ENCODE data around the gene ACD. TPM values are rescaled to one million over a fixed set of nuclear protein-coding genes. Genes with fewer than 3 reads are reported as not detected.

Gene ACD
- total RNA-seq, 1 experiment from 2014 or later: 41.3 TPM

DNA sequence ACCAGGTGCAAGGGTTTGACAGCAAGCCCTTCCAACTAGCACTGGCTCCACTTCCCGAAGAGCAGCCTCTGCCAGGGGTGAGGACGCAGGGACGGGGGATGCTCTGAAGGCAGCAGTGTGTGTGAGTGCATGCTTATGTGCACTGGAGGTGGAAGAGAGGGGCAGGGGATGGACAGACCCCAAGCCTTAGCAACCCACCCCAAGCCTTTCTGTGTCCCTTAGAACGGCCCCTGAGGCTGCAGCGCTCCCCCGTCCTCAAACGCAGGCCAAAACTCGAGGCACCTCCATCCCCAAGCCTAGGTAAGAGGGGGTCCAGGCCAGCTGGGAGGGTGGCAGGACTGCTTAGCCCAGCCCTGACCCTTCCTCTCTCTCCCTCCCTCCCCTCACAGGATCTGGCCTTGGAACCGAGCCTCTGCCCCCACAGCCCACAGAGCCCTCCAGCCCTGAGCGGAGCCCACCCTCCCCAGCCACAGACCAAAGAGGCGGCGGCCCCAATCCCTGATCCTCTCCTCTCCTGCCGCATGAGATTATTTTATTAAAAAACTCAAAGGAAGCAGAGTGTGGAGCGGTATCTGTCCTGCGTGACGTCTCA lies 2.9 kb downstream of the ACD start (continued):
- TF ChIP-seq, protein P1, sequence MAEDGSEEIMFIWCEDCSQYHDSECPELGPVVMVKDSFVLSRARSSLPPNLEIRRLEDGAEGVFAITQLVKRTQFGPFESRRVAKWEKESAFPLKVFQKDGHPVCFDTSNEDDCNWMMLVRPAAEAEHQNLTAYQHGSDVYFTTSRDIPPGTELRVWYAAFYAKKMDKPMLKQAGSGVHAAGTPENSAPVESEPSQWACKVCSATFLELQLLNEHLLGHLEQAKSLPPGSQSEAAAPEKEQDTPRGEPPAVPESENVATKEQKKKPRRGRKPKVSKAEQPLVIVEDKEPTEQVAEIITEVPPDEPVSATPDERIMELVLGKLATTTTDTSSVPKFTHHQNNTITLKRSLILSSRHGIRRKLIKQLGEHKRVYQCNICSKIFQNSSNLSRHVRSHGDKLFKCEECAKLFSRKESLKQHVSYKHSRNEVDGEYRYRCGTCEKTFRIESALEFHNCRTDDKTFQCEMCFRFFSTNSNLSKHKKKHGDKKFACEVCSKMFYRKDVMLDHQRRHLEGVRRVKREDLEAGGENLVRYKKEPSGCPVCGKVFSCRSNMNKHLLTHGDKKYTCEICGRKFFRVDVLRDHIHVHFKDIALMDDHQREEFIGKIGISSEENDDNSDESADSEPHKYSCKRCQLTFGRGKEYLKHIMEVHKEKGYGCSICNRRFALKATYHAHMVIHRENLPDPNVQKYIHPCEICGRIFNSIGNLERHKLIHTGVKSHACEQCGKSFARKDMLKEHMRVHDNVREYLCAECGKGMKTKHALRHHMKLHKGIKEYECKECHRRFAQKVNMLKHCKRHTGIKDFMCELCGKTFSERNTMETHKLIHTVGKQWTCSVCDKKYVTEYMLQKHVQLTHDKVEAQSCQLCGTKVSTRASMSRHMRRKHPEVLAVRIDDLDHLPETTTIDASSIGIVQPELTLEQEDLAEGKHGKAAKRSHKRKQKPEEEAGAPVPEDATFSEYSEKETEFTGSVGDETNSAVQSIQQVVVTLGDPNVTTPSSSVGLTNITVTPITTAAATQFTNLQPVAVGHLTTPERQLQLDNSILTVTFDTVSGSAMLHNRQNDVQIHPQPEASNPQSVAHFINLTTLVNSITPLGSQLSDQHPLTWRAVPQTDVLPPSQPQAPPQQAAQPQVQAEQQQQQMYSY (CRISPR knock-in tag; IDR thresholded peaks at IDR 0.05): no peak
- TF ChIP-seq, protein P2, sequence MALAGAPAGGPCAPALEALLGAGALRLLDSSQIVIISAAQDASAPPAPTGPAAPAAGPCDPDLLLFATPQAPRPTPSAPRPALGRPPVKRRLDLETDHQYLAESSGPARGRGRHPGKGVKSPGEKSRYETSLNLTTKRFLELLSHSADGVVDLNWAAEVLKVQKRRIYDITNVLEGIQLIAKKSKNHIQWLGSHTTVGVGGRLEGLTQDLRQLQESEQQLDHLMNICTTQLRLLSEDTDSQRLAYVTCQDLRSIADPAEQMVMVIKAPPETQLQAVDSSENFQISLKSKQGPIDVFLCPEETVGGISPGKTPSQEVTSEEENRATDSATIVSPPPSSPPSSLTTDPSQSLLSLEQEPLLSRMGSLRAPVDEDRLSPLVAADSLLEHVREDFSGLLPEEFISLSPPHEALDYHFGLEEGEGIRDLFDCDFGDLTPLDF (CRISPR knock-in tag; IDR thresholded peaks at IDR 0.05): no peak
- TF ChIP-seq, protein P3, sequence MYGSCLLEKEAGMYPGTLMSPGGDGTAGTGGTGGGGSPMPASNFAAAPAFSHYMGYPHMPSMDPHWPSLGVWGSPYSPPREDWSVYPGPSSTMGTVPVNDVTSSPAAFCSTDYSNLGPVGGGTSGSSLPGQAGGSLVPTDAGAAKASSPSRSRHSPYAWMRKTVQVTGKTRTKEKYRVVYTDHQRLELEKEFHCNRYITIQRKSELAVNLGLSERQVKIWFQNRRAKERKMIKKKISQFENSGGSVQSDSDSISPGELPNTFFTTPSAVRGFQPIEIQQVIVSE (CRISPR knock-in tag; IDR thresholded peaks at IDR 0.05; ENCODE audit: borderline replicate concordance): no peak
- TF ChIP-seq JAZF1 (CRISPR knock-in tag; IDR thresholded peaks at IDR 0.05) (no peak), RORB (CRISPR knock-in tag; IDR thresholded peaks at IDR 0.05) (no peak), MYBL2 (CRISPR knock-in tag; IDR thresholded peaks at IDR 0.05) (no peak), NR2C2 (CRISPR knock-in tag; IDR thresholded peaks at IDR 0.05) (no peak), CREB1 (CRISPR knock-in tag; IDR thresholded peaks at IDR 0.05) (no peak), HMGA2 (CRISPR knock-in tag; IDR thresholded peaks at IDR 0.05) (no peak)

DNA sequence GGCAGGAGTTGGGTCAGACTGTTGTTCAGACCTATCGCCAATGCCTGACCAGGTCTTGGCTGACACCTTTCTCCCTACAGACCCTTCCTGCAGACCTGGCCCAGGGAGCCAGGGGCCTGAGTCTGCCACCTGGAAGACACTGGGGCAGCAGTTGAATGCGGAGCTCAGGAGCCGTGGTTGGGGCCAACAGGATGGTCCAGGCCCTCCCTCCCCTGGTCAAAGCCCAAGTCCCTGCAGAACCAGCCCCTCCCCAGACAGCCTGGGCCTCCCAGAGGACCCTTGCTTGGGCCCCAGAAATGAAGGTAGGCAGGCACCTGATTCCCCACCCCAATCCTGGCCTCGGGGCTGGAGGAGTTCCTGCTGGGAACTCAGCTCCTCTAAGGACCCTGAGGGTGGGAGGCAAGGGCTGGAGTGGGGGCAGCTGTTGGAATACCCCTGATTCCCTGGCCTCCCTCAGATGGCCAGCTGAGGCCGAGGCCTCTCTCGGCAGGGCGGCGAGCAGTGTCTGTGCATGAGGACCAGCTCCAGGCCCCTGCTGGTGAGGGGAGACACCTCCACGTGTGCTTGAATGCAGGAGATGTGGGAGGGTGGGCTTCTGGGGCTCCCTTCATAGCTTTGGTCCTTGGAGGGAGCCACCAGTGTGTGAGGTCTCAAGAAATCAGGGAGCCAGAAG lies 3.6 kb downstream of the ACD start:
- H3K36me3 Mint-ChIP-seq: 0 out of 2 replicates have a peak, but pooled peaks cover 4% of the 10 kb centered on the region
- no peak for DNase-seq (ENCODE audit: low spot score)
- H3K27me3 Mint-ChIP-seq (ENCODE audit: low read depth): peaks cover 37% of the 10 kb centered on the region
- no peaks in the 10 kb centered on the region for H3K9me3 Mint-ChIP-seq
- no peak overlapping the region for H3K4me3 Mint-ChIP-seq
- CTCF ChIA-PET: interaction anchor here (1.1 kb wide), 1 partner anchor 135 kb away, joined by 3 read pairs; no protein-coding TSS in a partner anchor
- ATAC-seq: no peak
- H3K27ac Mint-ChIP-seq: no peak overlapping the region
- TF ChIP-seq ZNF121 (CRISPR knock-in tag; IDR thresholded peaks at IDR 0.05) (no peak), NR1H2 (CRISPR knock-in tag; IDR thresholded peaks at IDR 0.05) (no peak), GABPB1 (CRISPR knock-in tag; IDR thresholded peaks at IDR 0.05) (no peak)
- TF ChIP-seq, protein P4, sequence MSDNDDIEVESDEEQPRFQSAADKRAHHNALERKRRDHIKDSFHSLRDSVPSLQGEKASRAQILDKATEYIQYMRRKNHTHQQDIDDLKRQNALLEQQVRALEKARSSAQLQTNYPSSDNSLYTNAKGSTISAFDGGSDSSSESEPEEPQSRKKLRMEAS (CRISPR knock-in tag; IDR thresholded peaks at IDR 0.05): no peak
- TF ChIP-seq, protein P5, sequence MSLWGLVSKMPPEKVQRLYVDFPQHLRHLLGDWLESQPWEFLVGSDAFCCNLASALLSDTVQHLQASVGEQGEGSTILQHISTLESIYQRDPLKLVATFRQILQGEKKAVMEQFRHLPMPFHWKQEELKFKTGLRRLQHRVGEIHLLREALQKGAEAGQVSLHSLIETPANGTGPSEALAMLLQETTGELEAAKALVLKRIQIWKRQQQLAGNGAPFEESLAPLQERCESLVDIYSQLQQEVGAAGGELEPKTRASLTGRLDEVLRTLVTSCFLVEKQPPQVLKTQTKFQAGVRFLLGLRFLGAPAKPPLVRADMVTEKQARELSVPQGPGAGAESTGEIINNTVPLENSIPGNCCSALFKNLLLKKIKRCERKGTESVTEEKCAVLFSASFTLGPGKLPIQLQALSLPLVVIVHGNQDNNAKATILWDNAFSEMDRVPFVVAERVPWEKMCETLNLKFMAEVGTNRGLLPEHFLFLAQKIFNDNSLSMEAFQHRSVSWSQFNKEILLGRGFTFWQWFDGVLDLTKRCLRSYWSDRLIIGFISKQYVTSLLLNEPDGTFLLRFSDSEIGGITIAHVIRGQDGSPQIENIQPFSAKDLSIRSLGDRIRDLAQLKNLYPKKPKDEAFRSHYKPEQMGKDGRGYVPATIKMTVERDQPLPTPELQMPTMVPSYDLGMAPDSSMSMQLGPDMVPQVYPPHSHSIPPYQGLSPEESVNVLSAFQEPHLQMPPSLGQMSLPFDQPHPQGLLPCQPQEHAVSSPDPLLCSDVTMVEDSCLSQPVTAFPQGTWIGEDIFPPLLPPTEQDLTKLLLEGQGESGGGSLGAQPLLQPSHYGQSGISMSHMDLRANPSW (CRISPR knock-in tag; conservative IDR thresholded peaks at IDR 0.05; ENCODE audit: low read depth): no peak
- TF ChIP-seq, protein P6, sequence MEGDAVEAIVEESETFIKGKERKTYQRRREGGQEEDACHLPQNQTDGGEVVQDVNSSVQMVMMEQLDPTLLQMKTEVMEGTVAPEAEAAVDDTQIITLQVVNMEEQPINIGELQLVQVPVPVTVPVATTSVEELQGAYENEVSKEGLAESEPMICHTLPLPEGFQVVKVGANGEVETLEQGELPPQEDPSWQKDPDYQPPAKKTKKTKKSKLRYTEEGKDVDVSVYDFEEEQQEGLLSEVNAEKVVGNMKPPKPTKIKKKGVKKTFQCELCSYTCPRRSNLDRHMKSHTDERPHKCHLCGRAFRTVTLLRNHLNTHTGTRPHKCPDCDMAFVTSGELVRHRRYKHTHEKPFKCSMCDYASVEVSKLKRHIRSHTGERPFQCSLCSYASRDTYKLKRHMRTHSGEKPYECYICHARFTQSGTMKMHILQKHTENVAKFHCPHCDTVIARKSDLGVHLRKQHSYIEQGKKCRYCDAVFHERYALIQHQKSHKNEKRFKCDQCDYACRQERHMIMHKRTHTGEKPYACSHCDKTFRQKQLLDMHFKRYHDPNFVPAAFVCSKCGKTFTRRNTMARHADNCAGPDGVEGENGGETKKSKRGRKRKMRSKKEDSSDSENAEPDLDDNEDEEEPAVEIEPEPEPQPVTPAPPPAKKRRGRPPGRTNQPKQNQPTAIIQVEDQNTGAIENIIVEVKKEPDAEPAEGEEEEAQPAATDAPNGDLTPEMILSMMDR (IDR thresholded peaks at IDR 0.05): no peak
- TF ChIP-seq, protein P7, sequence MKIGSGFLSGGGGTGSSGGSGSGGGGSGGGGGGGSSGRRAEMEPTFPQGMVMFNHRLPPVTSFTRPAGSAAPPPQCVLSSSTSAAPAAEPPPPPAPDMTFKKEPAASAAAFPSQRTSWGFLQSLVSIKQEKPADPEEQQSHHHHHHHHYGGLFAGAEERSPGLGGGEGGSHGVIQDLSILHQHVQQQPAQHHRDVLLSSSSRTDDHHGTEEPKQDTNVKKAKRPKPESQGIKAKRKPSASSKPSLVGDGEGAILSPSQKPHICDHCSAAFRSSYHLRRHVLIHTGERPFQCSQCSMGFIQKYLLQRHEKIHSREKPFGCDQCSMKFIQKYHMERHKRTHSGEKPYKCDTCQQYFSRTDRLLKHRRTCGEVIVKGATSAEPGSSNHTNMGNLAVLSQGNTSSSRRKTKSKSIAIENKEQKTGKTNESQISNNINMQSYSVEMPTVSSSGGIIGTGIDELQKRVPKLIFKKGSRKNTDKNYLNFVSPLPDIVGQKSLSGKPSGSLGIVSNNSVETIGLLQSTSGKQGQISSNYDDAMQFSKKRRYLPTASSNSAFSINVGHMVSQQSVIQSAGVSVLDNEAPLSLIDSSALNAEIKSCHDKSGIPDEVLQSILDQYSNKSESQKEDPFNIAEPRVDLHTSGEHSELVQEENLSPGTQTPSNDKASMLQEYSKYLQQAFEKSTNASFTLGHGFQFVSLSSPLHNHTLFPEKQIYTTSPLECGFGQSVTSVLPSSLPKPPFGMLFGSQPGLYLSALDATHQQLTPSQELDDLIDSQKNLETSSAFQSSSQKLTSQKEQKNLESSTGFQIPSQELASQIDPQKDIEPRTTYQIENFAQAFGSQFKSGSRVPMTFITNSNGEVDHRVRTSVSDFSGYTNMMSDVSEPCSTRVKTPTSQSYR (CRISPR knock-in tag; IDR thresholded peaks at IDR 0.05): no peak
- H3K4me1 Mint-ChIP-seq: peaks cover 13% of the 10 kb centered on the region
- POLR2A ChIA-PET: no interaction called here

All from WTC11 (cell line).